ENCODE data around the gene RARS1.

Gene RARS1

DNA sequence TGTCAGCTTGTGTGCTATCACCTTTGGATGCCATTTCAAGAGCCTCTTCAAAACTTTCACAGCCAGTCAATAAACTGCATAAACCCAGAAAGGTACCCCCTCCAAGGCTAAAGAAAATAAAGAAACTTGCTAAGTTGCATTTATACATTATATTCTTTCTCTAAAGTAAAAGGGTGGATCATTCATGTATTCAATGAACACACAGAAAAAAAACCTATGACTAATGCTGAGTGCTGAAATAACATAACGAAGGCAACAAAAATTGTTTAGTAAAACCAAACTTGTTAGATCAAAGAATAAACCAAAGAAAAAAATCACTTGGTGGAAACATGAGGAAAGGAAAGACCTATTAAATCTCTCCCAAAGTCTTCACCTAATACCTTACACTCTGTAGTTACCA is 77.7 kb downstream of the RARS1 start:
- DNase-seq: no peak

GRCh38 chr5:168568738-168569137 is 82.5 kb downstream of the RARS1 start:
- DNase-seq: no peak
